ENCODE measurements around the gene C7.
"Not testable (repeated sequence)": the region's sequence is repeated elsewhere in the genome, so short reads cannot be mapped to it uniquely, and the experiment has no call there.

DNA sequence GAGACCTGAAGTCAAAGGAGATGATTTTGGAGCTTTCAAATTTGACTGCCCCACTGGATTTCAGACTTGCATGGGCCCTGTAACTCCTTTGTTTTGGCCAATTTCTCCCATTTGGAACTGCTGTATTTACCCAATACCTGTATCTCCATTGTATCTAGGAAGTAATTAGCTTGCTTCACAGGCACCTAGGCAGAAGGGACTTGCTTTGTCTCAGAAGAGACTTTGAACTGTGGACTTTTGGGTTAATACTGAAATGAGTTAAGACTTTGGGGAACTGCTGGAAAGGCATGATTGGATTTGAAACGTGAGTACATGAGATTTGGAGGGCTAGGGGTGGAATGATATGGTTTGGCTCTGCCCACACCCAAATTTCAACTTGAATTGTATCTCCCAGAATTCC lies 26.2 kb upstream of the C7 start:
- TF ChIP-seq, protein P1, sequence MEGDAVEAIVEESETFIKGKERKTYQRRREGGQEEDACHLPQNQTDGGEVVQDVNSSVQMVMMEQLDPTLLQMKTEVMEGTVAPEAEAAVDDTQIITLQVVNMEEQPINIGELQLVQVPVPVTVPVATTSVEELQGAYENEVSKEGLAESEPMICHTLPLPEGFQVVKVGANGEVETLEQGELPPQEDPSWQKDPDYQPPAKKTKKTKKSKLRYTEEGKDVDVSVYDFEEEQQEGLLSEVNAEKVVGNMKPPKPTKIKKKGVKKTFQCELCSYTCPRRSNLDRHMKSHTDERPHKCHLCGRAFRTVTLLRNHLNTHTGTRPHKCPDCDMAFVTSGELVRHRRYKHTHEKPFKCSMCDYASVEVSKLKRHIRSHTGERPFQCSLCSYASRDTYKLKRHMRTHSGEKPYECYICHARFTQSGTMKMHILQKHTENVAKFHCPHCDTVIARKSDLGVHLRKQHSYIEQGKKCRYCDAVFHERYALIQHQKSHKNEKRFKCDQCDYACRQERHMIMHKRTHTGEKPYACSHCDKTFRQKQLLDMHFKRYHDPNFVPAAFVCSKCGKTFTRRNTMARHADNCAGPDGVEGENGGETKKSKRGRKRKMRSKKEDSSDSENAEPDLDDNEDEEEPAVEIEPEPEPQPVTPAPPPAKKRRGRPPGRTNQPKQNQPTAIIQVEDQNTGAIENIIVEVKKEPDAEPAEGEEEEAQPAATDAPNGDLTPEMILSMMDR (IDR thresholded peaks at IDR 0.05; ENCODE audit: low read depth, low read length): not testable (repeated sequence)
- not testable (repeated sequence) for TF ChIP-seq EZH2phosphoT487 (IDR thresholded peaks at IDR 0.05; ENCODE audit: low read depth)
